Right atrium auricular region (tissue), 2 donors: ENCODE measurements around the gene RNF146. TPM values are rescaled to one million over a fixed set of nuclear protein-coding genes. Genes with fewer than 3 reads are reported as not detected.

ENCODE experiments used
- DNase-seq: peaks from one replicate; pipeline ENCODE4 v3.0.0-alpha.2; 2019; ENCODE audit warnings: low spot score
- H3K27ac ChIP-seq, 2 donors: fragments of 200-600 bp; sonication (generic); 1 replicate in 1 of 2; 2 replicates in 1 of 2; pipeline ENCODE4 v1.5.1; 2016 to 2019
- H3K27me3 ChIP-seq, 2 donors: fragments of 200-600 bp; sonication (generic); one replicate each; pipeline versions ENCODE4 v1.5.1 to v1.6.0; 2017 to 2019
- H3K36me3 ChIP-seq: fragments of 200-600 bp; sonication (generic); one replicate; pipeline ENCODE4 v1.5.1; 2016
- H3K4me1 ChIP-seq, 2 donors: fragments of 200-600 bp; sonication (generic); one replicate each; pipeline versions ENCODE4 v1.5.1 to v1.6.0; 2017 to 2019
- H3K4me3 ChIP-seq, 2 donors: fragments of 200-600 bp; sonication (generic); 1 replicate in 1 of 2; 2 replicates in 1 of 2; pipeline ENCODE4 v1.5.1; 2017 to 2019; ENCODE audit warnings: mild to moderate bottlenecking in 1 of 2, moderate library complexity in 1 of 2
- H3K9me3 ChIP-seq, 2 donors: fragments of 200-600 bp; sonication (generic); one replicate each; pipeline ENCODE4 v1.5.1; 2019
- total RNA-seq, 2 donors: library from RNA; depleted of rRNA; stranded (reverse); fragments of >200 nt; gene quantifications; one replicate each; pipeline ENCODE4 v1.1.0, GENCODE V29; 2016
- TF ChIP-seq, protein P1 (sequence below), 2 donors: fragments of 200-600 bp; sonication (generic); IDR thresholded peaks; one replicate each; pipeline ENCODE4 v1.5.1; 2019; ENCODE audit warnings: antibody characterized with exemption in 2 of 2

The RNF146 gene
- total RNA-seq, 2 donors from 2014 or later, result 41.3 to 44.8 TPM

DNA sequence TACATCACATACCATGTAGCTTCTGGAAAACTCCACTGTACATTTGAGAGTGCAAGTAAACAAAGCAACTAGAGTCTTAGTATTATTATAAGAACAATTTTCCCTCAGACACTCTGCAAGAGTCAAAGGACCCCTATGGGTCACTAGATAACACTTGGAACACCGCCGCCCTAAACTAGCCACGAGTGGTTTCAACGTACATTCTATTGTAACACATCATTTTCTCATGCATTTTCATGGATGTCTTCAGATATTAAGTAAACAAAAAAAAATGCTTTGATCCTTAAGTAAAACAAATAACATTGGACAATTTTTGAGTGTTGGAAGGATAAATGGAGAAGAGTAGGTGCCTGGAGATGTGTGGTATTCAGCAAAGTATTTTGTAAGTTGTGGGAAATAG is 3.2 kb upstream of the RNF146 start:
- H3K27me3 ChIP-seq, result no peaks in the 10 kb centered on the region
- DNase-seq, result no peak
- H3K27ac ChIP-seq, result no peak overlapping the region
- peaks cover 0 to 8% of the 10 kb centered on the region in 2 donors for H3K4me1 ChIP-seq
- H3K36me3 ChIP-seq, result no peaks in the 10 kb centered on the region
- H3K9me3 ChIP-seq, result no peaks in the 10 kb centered on the region
- H3K4me3 ChIP-seq, result no peak overlapping the region
- TF ChIP-seq, protein P1, sequence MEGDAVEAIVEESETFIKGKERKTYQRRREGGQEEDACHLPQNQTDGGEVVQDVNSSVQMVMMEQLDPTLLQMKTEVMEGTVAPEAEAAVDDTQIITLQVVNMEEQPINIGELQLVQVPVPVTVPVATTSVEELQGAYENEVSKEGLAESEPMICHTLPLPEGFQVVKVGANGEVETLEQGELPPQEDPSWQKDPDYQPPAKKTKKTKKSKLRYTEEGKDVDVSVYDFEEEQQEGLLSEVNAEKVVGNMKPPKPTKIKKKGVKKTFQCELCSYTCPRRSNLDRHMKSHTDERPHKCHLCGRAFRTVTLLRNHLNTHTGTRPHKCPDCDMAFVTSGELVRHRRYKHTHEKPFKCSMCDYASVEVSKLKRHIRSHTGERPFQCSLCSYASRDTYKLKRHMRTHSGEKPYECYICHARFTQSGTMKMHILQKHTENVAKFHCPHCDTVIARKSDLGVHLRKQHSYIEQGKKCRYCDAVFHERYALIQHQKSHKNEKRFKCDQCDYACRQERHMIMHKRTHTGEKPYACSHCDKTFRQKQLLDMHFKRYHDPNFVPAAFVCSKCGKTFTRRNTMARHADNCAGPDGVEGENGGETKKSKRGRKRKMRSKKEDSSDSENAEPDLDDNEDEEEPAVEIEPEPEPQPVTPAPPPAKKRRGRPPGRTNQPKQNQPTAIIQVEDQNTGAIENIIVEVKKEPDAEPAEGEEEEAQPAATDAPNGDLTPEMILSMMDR (IDR thresholded peaks at IDR 0.05), result no peak

DNA sequence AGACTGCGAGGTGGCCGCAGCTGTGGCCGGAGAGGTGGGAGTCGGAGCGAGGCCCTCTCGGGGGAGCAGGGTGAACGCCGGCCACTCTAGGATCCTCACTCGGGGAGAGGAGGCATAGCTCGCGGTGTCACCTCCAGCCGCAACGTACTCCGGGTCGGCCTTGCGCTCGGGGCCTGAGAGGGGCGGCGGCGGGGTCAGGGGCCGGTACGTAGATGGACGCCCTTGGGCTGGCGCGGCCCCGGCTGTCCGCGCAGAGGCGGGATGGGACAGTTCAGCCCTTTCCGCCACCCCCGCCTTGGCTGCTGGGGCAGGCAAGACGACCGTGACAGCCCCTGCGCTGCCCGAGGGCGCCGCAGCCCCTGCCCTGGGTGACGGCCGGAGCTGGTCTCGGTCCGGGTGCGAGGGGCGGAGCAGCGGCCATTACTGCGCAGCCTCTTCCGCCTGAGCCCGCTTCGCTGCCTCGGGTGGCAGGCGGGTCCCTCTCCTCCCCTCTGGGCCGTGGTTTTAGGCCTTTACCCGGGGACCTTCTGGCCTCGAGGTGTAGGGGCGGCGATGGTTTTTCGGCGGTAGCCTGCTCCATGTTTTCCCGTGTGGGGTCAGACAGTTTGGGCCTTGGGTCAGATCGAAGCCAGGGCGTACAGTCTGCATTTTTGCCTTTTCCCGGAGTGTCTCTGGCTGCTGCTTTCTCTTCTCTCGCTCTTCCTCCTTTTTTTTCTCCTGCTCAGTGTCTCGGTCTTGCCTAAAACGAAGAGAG is 405 bp downstream of the RNF146 start:
- peak; percentile 59 for DNase-seq
- no peaks in the 10 kb centered on the region for H3K27me3 ChIP-seq
- TF ChIP-seq, protein P1 (IDR thresholded peaks at IDR 0.05), result no peak
- H3K36me3 ChIP-seq, result no peaks in the 10 kb centered on the region
- peak overlapping the region; percentile 99 to 100 for H3K27ac ChIP-seq
- H3K4me1 ChIP-seq, result peaks cover 0 to 24% of the 10 kb centered on the region in 2 donors
- H3K4me3 ChIP-seq, result peak overlapping the region; percentile 84 to 96
- no peaks in the 10 kb centered on the region for H3K9me3 ChIP-seq

DNA sequence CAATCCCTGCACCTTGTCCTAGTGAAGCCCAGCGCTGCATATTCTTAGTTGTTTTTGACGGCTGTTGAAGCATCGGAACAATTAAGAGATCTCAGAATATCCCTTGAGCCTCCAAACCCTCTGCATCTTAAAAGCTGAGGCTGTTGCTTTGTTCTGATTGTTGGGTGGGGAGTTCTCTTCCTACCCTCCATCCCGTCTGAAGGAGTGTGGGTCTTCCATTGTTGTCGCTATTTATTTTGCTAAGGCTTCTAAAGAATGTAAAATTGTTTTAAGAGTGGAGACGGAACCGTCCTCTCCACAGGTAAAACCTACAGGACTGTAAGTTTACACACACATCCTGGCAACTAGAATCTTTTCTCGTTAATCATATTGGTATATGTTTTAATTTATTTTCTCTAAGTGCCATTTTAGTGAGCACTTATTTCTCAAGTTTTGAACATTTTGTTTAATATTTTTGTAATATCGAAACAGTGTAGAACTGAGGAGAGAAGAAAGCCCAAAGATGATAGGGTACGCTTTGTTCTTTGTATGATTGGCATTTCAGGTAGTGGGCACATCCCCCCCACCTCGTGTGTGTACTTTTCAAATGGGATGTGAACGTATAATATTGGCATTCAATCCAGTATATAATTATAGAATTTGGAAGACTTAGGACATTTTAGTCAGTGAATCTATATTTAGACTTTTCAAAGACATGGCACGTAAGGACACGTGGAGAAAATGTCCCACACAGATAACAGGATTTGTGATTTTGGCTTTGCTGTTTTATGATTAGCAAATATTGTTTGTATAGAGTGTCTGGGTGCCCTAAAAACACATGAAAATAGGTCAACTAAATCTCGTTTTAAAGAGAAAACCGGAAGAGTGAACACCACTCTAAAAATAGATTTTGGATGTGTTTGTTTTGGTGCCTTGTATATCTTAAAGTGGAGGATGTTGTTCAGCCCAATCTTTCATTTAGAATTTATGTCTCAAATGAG is 1.3 kb downstream of the RNF146 start:
- H3K4me3 ChIP-seq, result peak overlapping the region; percentile 84 to 96
- no peaks in the 10 kb centered on the region for H3K27me3 ChIP-seq
- no peaks in the 10 kb centered on the region for H3K36me3 ChIP-seq
- no peaks in the 10 kb centered on the region for H3K9me3 ChIP-seq
- no peak for DNase-seq
- TF ChIP-seq, protein P1 (IDR thresholded peaks at IDR 0.05), result no peak
- H3K27ac ChIP-seq, result peak overlapping the region; percentile 99 to 100
- peaks cover 0 to 30% of the 10 kb centered on the region in 2 donors for H3K4me1 ChIP-seq

DNA sequence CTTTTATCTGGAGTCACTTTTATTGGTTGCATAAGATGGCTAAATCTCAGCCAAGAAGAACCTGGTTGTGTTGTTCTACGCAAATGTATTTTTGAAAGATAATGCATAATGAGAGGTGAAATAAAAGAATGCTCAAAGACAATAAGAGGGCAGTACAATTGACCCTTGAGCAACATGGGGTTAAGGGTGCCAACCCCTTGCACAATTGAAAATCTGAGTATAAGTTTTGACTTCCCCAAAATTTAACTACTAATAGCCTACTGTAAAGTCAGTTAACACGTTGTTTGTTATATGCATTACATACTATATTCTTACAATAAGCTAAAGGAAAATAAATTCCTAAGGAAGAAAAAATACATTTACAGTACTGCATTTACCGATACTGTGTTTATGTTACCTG is 5.9 kb downstream of the RNF146 start:
- Histone ChIP-seq H3K36me3 (no peaks in the 10 kb centered on the region), H3K9me3 (no peaks in the 10 kb centered on the region), H3K27ac (no peak overlapping the region), H3K27me3 (no peaks in the 10 kb centered on the region), H3K4me1 (peaks cover 0 to 46% of the 10 kb centered on the region in 2 donors), H3K4me3 (no peak overlapping the region)
- TF ChIP-seq, protein P1 (IDR thresholded peaks at IDR 0.05), result no peak
- DNase-seq, result no peak

DNA sequence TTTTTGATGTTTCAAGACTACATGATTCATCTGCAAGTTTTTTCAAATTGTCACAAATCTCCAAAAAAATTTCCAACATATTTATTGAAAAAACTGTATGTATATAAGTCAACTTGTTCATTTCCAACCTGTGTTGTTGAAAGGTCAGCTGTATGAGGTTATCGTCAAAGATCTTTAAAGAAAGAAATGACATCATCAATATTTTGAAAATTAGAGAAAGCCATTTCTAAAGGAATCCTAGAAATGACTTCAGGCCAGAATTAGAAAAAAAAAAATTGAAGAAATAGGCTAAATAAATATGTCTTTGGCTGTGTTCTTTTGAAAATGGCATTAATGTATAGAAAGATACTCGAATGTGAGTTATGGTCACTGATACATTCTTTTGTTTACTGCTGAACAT is 6.8 kb downstream of the RNF146 start:
- Histone ChIP-seq H3K4me3 (no peak overlapping the region), H3K4me1 (peaks cover 0 to 45% of the 10 kb centered on the region in 2 donors), H3K36me3 (no peaks in the 10 kb centered on the region), H3K9me3 (no peaks in the 10 kb centered on the region), H3K27me3 (no peaks in the 10 kb centered on the region), H3K27ac (no peak overlapping the region)
- no peak for DNase-seq
- TF ChIP-seq, protein P1 (IDR thresholded peaks at IDR 0.05), result no peak
